Thoracic aorta (tissue), 2 donors: Measurements from ENCODE around the gene NCOR1. TPM values are rescaled to one million over a fixed set of nuclear protein-coding genes. Genes with fewer than 3 reads are reported as not detected.
"Not testable (repeated sequence)": the region's sequence is repeated elsewhere in the genome, so short reads cannot be mapped to it uniquely, and the experiment has no call there.

Source experiments
- ATAC-seq: fragments of 150-250 bp; one replicate; pipeline ENCODE4 v1.8.0; 2017; ENCODE audit warnings: low read depth; ENCODE audit not compliant: insufficient number of reproducible peaks, low FRiP score
- DNase-seq: peaks from one replicate; pipeline ENCODE4 v3.0.0-alpha.2; 2020; ENCODE audit warnings: low spot score
- H3K27ac ChIP-seq, 2 donors: fragments of 200-600 bp; sonication (generic); 1 replicate in 1 of 2; 2 replicates in 1 of 2; pipeline ENCODE4 v1.5.1; 2016; ENCODE audit warnings: mild to moderate bottlenecking in 2 of 2, moderate library complexity in 2 of 2
- H3K27me3 ChIP-seq: fragments of 200-600 bp; sonication (generic); replicated peaks from 2 replicates; pipeline ENCODE4 v1.6.0; 2016; ENCODE audit warnings: mild to moderate bottlenecking; ENCODE audit not compliant: insufficient read depth
- H3K36me3 ChIP-seq: fragments of 200-600 bp; sonication (generic); one replicate; pipeline ENCODE4 v1.5.1; 2016
- H3K4me1 ChIP-seq, 2 donors: fragments of 200-600 bp; sonication (generic); 1 replicate in 1 of 2; 2 replicates in 1 of 2; pipeline versions ENCODE4 v1.5.1 to v1.6.0; 2016; ENCODE audit warnings: low read depth in 2 of 2, mild to moderate bottlenecking in 1 of 2; ENCODE audit not compliant: control insufficient read depth in 1 of 2
- H3K4me3 ChIP-seq: fragments of 200-600 bp; sonication (generic); 2 replicates; pipeline ENCODE4 v1.5.1; 2016; ENCODE audit warnings: mild to moderate bottlenecking
- H3K9me3 ChIP-seq: fragments of 200-600 bp; sonication (generic); 2 replicates; pipeline ENCODE4 v1.5.1; 2016
- total RNA-seq, 2 donors: library from RNA; depleted of rRNA; stranded (reverse); fragments of >200 nt; gene quantifications; one replicate each; pipeline versions ENCODE4 v1.1.0 to v1.2.3, GENCODE V29; 2016
- TF ChIP-seq, protein P1 (sequence below): fragments of 200-600 bp; sonication (generic); IDR thresholded peaks from one replicate; pipeline ENCODE4 v1.5.1; 2019; ENCODE audit warnings: antibody characterized with exemption

Gene NCOR1
- total RNA-seq, 2 donors from 2014 or later: 131 to 178 TPM

GRCh38 chr17:16215002-16215272, 397 bp downstream of the NCOR1 start:
- no peaks in the 10 kb centered on the region for H3K9me3 ChIP-seq
- H3K36me3 ChIP-seq: no peaks in the 10 kb centered on the region
- H3K4me1 ChIP-seq: peaks cover 38 to 43% of the 10 kb centered on the region in 2 donors
- DNase-seq (no peak), ATAC-seq (peak; percentile 23)
- H3K27ac ChIP-seq: peak overlapping the region; percentile 98 to 99
- H3K27me3 ChIP-seq: no peaks in the 10 kb centered on the region
- TF ChIP-seq, protein P1, sequence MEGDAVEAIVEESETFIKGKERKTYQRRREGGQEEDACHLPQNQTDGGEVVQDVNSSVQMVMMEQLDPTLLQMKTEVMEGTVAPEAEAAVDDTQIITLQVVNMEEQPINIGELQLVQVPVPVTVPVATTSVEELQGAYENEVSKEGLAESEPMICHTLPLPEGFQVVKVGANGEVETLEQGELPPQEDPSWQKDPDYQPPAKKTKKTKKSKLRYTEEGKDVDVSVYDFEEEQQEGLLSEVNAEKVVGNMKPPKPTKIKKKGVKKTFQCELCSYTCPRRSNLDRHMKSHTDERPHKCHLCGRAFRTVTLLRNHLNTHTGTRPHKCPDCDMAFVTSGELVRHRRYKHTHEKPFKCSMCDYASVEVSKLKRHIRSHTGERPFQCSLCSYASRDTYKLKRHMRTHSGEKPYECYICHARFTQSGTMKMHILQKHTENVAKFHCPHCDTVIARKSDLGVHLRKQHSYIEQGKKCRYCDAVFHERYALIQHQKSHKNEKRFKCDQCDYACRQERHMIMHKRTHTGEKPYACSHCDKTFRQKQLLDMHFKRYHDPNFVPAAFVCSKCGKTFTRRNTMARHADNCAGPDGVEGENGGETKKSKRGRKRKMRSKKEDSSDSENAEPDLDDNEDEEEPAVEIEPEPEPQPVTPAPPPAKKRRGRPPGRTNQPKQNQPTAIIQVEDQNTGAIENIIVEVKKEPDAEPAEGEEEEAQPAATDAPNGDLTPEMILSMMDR: no peak
- peak overlapping the region; percentile 100 for H3K4me3 ChIP-seq

GRCh38 chr17:16214190-16215001, 938 bp downstream of the NCOR1 start:
- Histone ChIP-seq H3K27me3 (no peaks in the 10 kb centered on the region), H3K4me1 (peaks cover 38 to 43% of the 10 kb centered on the region in 2 donors), H3K27ac (peak overlapping the region; percentile 98 to 99), H3K9me3 (no peaks in the 10 kb centered on the region), H3K36me3 (no peaks in the 10 kb centered on the region), H3K4me3 (peak overlapping the region; percentile 100)
- no peak for ATAC-seq
- TF ChIP-seq, protein P1: no peak
- no peak for DNase-seq

GRCh38 chr17:16212793-16213192, 2.5 kb downstream of the NCOR1 start:
- Histone ChIP-seq H3K4me3 (no peak overlapping the region), H3K36me3 (no peaks in the 10 kb centered on the region), H3K27me3 (no peaks in the 10 kb centered on the region), H3K9me3 (no peaks in the 10 kb centered on the region), H3K4me1 (peaks cover 36 to 49% of the 10 kb centered on the region in 2 donors), H3K27ac (no peak overlapping the region)
- no peak for ATAC-seq
- DNase-seq: no peak
- TF ChIP-seq, protein P1: no peak

DNA sequence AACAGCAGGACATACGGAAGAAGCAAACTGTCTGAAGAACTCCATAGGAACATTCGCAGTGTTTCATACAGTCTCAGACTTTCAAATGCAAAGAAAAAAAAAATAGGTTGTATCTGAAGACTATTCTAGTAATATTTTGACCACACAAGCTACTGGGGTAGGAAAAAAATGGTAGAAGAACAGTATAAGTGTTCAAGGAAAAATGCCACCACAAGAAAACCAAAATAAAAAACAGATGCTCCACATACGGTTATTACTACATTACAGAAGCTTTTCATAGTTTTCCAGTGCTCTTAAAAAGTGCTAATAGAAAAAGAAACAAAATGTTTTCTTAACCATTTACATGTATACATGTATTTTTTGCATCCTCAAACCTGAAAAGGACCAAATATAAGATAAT, 3.7 kb downstream of the NCOR1 start:
- DNase-seq (no peak), ATAC-seq (no peak)
- Histone ChIP-seq H3K27ac (no peak overlapping the region), H3K9me3 (no peaks in the 10 kb centered on the region), H3K36me3 (no peaks in the 10 kb centered on the region), H3K4me3 (no peak overlapping the region), H3K4me1 (peaks cover 35 to 41% of the 10 kb centered on the region in 2 donors), H3K27me3 (no peaks in the 10 kb centered on the region)
- TF ChIP-seq, protein P1: no peak

- H3K4me3 ChIP-seq, H3K36me3 ChIP-seq, H3K27me3 ChIP-seq, H3K9me3 ChIP-seq, DNase-seq, H3K27ac ChIP-seq, ATAC-seq: not testable (repeated sequence)
- peaks cover 38 to 50% of the 10 kb centered on the region in 2 donors for H3K4me1 ChIP-seq
These were observed 10.6 kb downstream of the NCOR1 start for GRCh38 chr17:16204763-16205162.

- H3K4me1 ChIP-seq: peaks cover 43 to 56% of the 10 kb centered on the region in 2 donors
- H3K4me3 ChIP-seq: peak overlapping the region; percentile 46
- peak overlapping the region; percentile 20 to 70 for H3K27ac ChIP-seq
These were observed 12.5 kb downstream of the NCOR1 start for GRCh38 chr17:16202554-16203500.

GRCh38 chr17:16201693-16202131, 13.6 kb downstream of the NCOR1 start:
- ATAC-seq, H3K27me3 ChIP-seq, H3K4me3 ChIP-seq, DNase-seq, H3K36me3 ChIP-seq, H3K9me3 ChIP-seq: not testable (repeated sequence)
- peak overlapping the region; percentile 25 to 49 for H3K27ac ChIP-seq
- peaks cover 41 to 56% of the 10 kb centered on the region in 2 donors for H3K4me1 ChIP-seq

More at GRCh38 chr17:16202554-16203500, 12.5 kb downstream of the NCOR1 start:
- not testable (repeated sequence) for DNase-seq, H3K9me3 ChIP-seq, H3K27me3 ChIP-seq, H3K36me3 ChIP-seq, ATAC-seq
